Activated T-cell treated with anti-CD3 and anti-CD28 coated beads, Interleukin-2, amount 50 U/mL, for 24 hours (primary cell): ENCODE measurements around the gene ANXA9.
A peak's percentile ranks its signal among the peaks of the same experiment; 100 is the strongest.

ENCODE experiments used
- DNase-seq: peaks from one replicate; pipeline ENCODE4 v3.0.0-alpha.2; 2020
- H3K27ac Mint-ChIP-seq: 2 replicates; pipeline ENCODE4 v1.8.0; 2020; ENCODE audit warnings: mild to moderate bottlenecking, mixed read lengths
- H3K27me3 Mint-ChIP-seq: 2 replicates; pipeline ENCODE4 v1.8.0; 2020; ENCODE audit warnings: mixed read lengths
- H3K36me3 Mint-ChIP-seq: 2 replicates; pipeline ENCODE4 v1.8.0; 2020; ENCODE audit warnings: low read depth, mixed read lengths
- H3K4me1 Mint-ChIP-seq: 2 replicates; pipeline ENCODE4 v1.8.0; 2020; ENCODE audit warnings: low read depth, mixed read lengths
- H3K4me3 Mint-ChIP-seq: 2 replicates; pipeline ENCODE4 v1.8.0; 2020; ENCODE audit warnings: mild to moderate bottlenecking, moderate library complexity, mixed read lengths
- H3K9me3 Mint-ChIP-seq: 2 replicates; pipeline ENCODE4 v1.8.0; 2020; ENCODE audit warnings: mixed read lengths

Gene ANXA9

GRCh38 chr1:150987924-150988323 is 5.8 kb downstream of the ANXA9 start:
- Mint-ChIP-seq H3K27me3 (no peaks in the 10 kb centered on the region), H3K9me3 (no peaks in the 10 kb centered on the region), H3K36me3 (no peaks in the 10 kb centered on the region), H3K4me3 (no peak overlapping the region), H3K27ac (no peak overlapping the region), H3K4me1 (peaks cover 3% of the 10 kb centered on the region)
- no peak for DNase-seq

DNA sequence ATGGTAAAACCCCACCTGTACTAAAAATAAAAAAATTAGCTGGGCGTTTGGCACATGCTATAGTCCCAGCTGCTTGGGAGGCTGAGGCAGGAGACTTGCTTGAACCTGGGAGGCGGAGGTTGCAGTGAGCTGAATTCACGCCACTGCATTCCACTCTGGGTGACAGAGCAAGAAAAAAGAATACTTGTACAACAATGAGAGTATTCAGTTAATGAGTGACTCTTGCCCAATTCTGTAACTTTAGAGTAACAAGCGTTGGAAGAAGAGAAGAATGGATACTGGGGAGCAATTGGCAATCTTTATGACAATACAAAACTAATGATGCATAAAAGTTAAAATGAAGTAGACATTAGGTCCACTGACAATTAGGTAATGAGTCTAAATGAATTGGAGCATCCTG is 10.5 kb downstream of the ANXA9 start:
- no peak for DNase-seq
- Mint-ChIP-seq H3K27me3 (no peaks in the 10 kb centered on the region), H3K9me3 (no peaks in the 10 kb centered on the region), H3K27ac (no peak overlapping the region), H3K4me1 (peaks cover 8% of the 10 kb centered on the region), H3K36me3 (peaks cover 8% of the 10 kb centered on the region), H3K4me3 (no peak overlapping the region)

DNA sequence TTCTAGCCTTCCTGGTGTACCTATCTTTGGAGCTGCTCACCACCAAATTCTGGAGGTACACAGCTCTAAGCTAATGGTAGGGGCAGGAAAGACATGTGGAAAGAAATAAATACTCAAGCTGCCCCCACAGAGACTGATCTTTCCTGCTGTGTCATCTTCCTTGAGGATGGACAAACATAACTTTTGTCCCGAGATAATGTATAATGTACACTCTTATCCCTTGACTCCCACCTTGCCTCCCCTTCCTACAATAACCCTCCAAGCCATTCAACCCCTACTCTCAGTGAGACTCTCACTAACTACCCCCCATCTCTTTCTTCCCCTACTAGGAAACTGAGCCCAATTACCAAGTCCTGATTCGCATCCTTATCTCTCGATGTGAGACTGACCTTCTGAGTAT is 12.2 kb downstream of the ANXA9 start:
- no peak for DNase-seq
- Mint-ChIP-seq H3K4me1 (peaks cover 11% of the 10 kb centered on the region), H3K4me3 (no peak overlapping the region), H3K27ac (no peak overlapping the region), H3K9me3 (no peaks in the 10 kb centered on the region), H3K36me3 (peaks cover 18% of the 10 kb centered on the region), H3K27me3 (no peaks in the 10 kb centered on the region)

- no peak overlapping the region for H3K27ac Mint-ChIP-seq
Observed at GRCh38 chr1:150995460-150995859, 13.4 kb downstream of the ANXA9 start.

GRCh38 chr1:150995896-150996295 is 13.8 kb downstream of the ANXA9 start:
- H3K27ac Mint-ChIP-seq, result no peak overlapping the region
- no peaks in the 10 kb centered on the region for H3K27me3 Mint-ChIP-seq
- peaks cover 24% of the 10 kb centered on the region for H3K36me3 Mint-ChIP-seq
- H3K9me3 Mint-ChIP-seq, result no peaks in the 10 kb centered on the region
- H3K4me3 Mint-ChIP-seq, result no peak overlapping the region
- peaks cover 23% of the 10 kb centered on the region for H3K4me1 Mint-ChIP-seq
- DNase-seq, result no peak

More at GRCh38 chr1:150995460-150995859, 13.4 kb downstream of the ANXA9 start:
- DNase-seq, result no peak
- no peaks in the 10 kb centered on the region for H3K9me3 Mint-ChIP-seq
- no peak overlapping the region for H3K4me3 Mint-ChIP-seq
- peaks cover 20% of the 10 kb centered on the region for H3K36me3 Mint-ChIP-seq
- H3K4me1 Mint-ChIP-seq, result peaks cover 19% of the 10 kb centered on the region
- no peaks in the 10 kb centered on the region for H3K27me3 Mint-ChIP-seq

DNA sequence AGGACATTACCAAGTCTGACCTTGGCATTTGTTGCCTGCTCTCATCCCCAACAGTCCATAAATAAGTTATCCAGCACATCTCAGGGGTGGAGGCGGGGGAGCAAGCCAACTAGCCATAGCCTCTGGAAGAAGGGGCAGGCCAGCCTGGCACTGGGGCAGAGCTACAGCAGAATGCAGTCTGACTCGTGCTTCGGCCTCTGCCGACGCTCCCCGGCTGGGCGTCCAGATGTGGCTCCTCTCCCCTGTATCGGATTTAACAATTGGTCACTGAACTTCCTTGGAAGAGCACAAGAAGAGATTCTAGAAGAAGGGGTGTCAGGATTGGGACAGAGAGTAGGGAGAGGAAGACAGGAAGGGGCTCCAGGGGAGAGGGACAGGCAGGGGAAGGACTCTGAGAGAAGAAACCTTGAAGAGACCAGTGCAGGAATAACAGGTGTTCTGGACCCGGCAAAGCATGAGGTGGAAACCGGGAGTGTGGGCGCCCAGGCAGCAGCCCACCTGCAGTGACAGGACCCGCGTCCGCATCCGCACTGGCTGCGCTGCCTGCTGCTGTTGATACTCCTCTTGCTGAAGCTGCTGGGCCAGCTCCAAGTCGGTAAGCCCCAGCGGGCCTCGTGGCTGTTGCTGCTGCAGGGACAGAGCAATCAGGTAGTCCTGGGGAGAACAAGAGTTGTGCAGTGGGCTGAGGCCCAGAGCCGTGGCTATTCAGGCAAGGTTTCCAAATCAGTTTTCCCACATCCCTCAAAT is 15.2 kb downstream of the ANXA9 start:
- peaks cover 35% of the 10 kb centered on the region for H3K4me1 Mint-ChIP-seq
- no peaks in the 10 kb centered on the region for H3K27me3 Mint-ChIP-seq
- H3K36me3 Mint-ChIP-seq, result peaks cover 33% of the 10 kb centered on the region
- H3K27ac Mint-ChIP-seq, result no peak overlapping the region
- no peak overlapping the region for H3K4me3 Mint-ChIP-seq
- no peak for DNase-seq
- no peaks in the 10 kb centered on the region for H3K9me3 Mint-ChIP-seq

DNA sequence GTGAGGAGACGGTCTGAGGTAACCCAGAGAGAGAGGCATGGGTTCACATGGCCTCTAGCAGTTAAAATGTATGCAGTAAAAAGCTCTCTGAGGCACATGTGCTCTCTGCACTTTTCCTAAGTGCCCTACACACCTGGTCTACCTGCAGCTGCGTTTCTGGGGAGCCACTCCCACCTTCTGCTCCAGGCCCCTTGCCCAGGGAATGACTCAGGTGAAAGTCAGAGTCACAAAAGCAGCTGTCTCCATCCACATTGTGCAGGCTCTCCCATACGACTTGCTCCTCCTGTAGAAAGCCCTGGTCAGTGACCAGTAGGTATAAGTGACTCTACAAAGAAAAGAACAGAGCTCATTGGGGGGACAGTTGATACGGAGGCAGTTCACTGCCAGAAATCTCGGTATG is 15.9 kb downstream of the ANXA9 start:
- H3K27me3 Mint-ChIP-seq, result no peaks in the 10 kb centered on the region
- H3K36me3 Mint-ChIP-seq, result peaks cover 33% of the 10 kb centered on the region
- DNase-seq, result no peak
- H3K27ac Mint-ChIP-seq, result no peak overlapping the region
- no peaks in the 10 kb centered on the region for H3K9me3 Mint-ChIP-seq
- peaks cover 42% of the 10 kb centered on the region for H3K4me1 Mint-ChIP-seq
- no peak overlapping the region for H3K4me3 Mint-ChIP-seq

DNA sequence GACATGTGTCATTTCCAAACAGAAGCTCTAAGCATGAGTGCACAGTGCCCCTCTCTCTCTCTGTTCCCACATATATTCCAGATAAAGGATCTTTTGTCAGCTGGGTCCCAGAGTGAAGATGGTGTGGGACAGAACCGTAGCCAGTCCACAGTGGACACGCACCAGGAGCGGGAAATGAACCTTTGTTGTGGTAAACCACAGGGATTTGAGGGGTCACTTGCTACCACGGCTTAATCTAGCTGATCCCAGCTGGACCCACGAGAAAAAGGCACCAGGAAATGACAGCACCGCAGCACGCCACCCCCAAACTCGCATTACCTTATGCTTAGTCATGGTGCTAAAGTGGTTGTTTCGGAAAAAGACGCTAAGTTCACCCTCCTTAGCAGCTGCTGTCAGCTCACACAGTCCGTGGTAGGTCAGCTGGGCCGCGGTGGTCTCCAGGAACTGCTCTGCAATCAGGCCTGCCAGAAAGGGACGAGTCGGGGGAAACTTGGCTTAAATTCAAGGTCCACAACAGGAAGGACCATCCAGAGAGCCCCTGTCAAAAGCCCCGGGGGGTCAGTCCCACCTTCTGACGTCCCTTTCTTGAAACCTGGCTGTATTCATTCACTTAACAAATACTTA is 17.1 kb downstream of the ANXA9 start:
- peak overlapping the region; percentile 83 for H3K27ac Mint-ChIP-seq
- peaks cover 33% of the 10 kb centered on the region for H3K36me3 Mint-ChIP-seq
- H3K4me3 Mint-ChIP-seq, result no peak overlapping the region

GRCh38 chr1:150999926-151000325 is 17.8 kb downstream of the ANXA9 start:
- H3K4me3 Mint-ChIP-seq, result no peak overlapping the region
- no peak overlapping the region for H3K27ac Mint-ChIP-seq
- no peaks in the 10 kb centered on the region for H3K9me3 Mint-ChIP-seq
- DNase-seq, result no peak
- H3K4me1 Mint-ChIP-seq, result peaks cover 59% of the 10 kb centered on the region
- no peaks in the 10 kb centered on the region for H3K27me3 Mint-ChIP-seq
- H3K36me3 Mint-ChIP-seq, result peaks cover 33% of the 10 kb centered on the region

More for the DNA sequence above, 17.1 kb downstream of the ANXA9 start:
- H3K9me3 Mint-ChIP-seq, result no peaks in the 10 kb centered on the region
- DNase-seq, result no peak
- no peaks in the 10 kb centered on the region for H3K27me3 Mint-ChIP-seq
- H3K4me1 Mint-ChIP-seq, result peaks cover 52% of the 10 kb centered on the region

DNA sequence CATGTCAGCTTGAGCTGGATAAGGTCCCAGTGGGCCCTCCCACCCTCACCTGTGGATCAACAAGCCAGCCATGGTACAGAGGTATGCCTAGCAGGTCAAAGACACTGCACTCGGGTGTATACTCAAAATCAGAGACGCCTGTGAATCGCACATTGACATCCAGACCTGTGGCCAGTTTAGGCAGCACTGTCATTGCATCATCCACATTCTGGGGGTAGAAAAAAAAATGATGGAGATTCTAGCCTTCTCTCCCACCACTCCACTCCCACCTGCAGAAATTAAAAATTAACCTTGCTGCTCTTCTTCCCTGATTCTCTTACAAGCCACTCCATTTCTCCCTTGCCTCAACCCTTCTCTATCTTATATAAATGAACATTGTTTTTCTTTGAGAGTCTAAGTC is 18.3 kb downstream of the ANXA9 start:
- Mint-ChIP-seq H3K9me3 (no peaks in the 10 kb centered on the region), H3K4me1 (peaks cover 61% of the 10 kb centered on the region), H3K36me3 (peaks cover 34% of the 10 kb centered on the region), H3K4me3 (no peak overlapping the region), H3K27me3 (no peaks in the 10 kb centered on the region), H3K27ac (peak overlapping the region; percentile 37)
- DNase-seq, result no peak

GRCh38 chr1:151001602-151002001 is 19.5 kb downstream of the ANXA9 start:
- Mint-ChIP-seq H3K4me1 (peaks cover 68% of the 10 kb centered on the region), H3K9me3 (no peaks in the 10 kb centered on the region), H3K4me3 (no peak overlapping the region), H3K27me3 (no peaks in the 10 kb centered on the region), H3K27ac (peak overlapping the region; percentile 62), H3K36me3 (peaks cover 37% of the 10 kb centered on the region)
- no peak for DNase-seq

- H3K36me3 Mint-ChIP-seq, result peaks cover 35% of the 10 kb centered on the region
- no peaks in the 10 kb centered on the region for H3K9me3 Mint-ChIP-seq
- peak overlapping the region; percentile 62 for H3K27ac Mint-ChIP-seq
- H3K27me3 Mint-ChIP-seq, result no peaks in the 10 kb centered on the region
- H3K4me1 Mint-ChIP-seq, result peaks cover 72% of the 10 kb centered on the region
- no peak for DNase-seq
- no peak overlapping the region for H3K4me3 Mint-ChIP-seq
Observed at GRCh38 chr1:151002051-151002450, 20.0 kb downstream of the ANXA9 start.

GRCh38 chr1:151002611-151003010 is 20.5 kb downstream of the ANXA9 start:
- no peaks in the 10 kb centered on the region for H3K9me3 Mint-ChIP-seq
- no peak for DNase-seq
- no peak overlapping the region for H3K4me3 Mint-ChIP-seq
- peak overlapping the region; percentile 79 for H3K27ac Mint-ChIP-seq
- no peaks in the 10 kb centered on the region for H3K27me3 Mint-ChIP-seq
- H3K4me1 Mint-ChIP-seq, result peaks cover 78% of the 10 kb centered on the region
- peaks cover 30% of the 10 kb centered on the region for H3K36me3 Mint-ChIP-seq

DNA sequence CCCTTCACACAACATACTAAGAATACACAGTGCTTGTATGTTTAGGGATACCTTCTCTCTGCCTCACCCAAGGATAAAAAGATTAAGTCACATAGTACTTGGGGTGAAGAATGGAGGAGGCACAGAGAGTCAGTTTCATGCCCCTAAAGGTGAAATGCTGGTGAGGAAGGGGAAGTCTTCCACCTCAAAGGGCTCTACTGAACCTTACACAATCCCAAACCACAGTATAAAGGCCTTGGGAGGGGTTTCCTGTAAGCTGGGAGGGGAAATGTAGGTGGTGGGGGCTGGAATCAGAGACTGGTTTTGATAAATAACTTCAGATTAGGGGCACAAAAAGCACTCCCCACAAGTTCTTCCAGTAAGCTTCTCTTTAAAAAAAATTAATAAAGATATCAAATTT is 21.1 kb downstream of the ANXA9 start:
- Mint-ChIP-seq H3K4me3 (peak overlapping the region; percentile 27), H3K4me1 (peaks cover 84% of the 10 kb centered on the region)

GRCh38 chr1:151005729-151006319 is 23.7 kb downstream of the ANXA9 start:
- no peak for DNase-seq
- Mint-ChIP-seq H3K27me3 (no peaks in the 10 kb centered on the region), H3K27ac (peak overlapping the region; percentile 94), H3K4me3 (peak overlapping the region; percentile 95), H3K9me3 (no peaks in the 10 kb centered on the region), H3K36me3 (peaks cover 22% of the 10 kb centered on the region), H3K4me1 (peaks cover 89% of the 10 kb centered on the region)

More for the DNA sequence above, 21.1 kb downstream of the ANXA9 start:
- peak overlapping the region; percentile 79 for H3K27ac Mint-ChIP-seq
- DNase-seq, result no peak
- no peaks in the 10 kb centered on the region for H3K27me3 Mint-ChIP-seq
- peaks cover 26% of the 10 kb centered on the region for H3K36me3 Mint-ChIP-seq
- no peaks in the 10 kb centered on the region for H3K9me3 Mint-ChIP-seq
